ACC112 (cell line): ENCODE data around the gene TACR3.
"Not testable (repeated sequence)": the region's sequence is repeated elsewhere in the genome, so short reads cannot be mapped to it uniquely, and the experiment has no call there.

Source experiments
- H2AFZ ChIP-seq: fragments of 200-600 bp; sonication (generic); one replicate; pipeline ENCODE4 v1.6.0; 2017; ENCODE audit warnings: antibody characterized with exemption, low read length; ENCODE audit not compliant: unreplicated experiment
- H3K27ac ChIP-seq: fragments of 200-600 bp; sonication (generic); 2 replicates; pipeline ENCODE4 v1.5.1; 2014; ENCODE audit warnings: low read depth, mild to moderate bottlenecking, antibody characterized with exemption, low read length, moderate library complexity
- H3K27me3 ChIP-seq: fragments of 200-600 bp; sonication (generic); 2 replicates; pipeline ENCODE4 v1.6.1; 2014; ENCODE audit warnings: mild to moderate bottlenecking, antibody characterized with exemption, low read length, moderate library complexity, mixed read lengths; ENCODE audit not compliant: insufficient read depth
- H3K36me3 ChIP-seq: fragments of 200-600 bp; sonication (generic); 2 replicates; pipeline ENCODE4 v1.6.1; 2016; ENCODE audit warnings: mild to moderate bottlenecking, antibody characterized with exemption, low read length, moderate library complexity, mixed read lengths; ENCODE audit not compliant: insufficient read depth
- H3K4me1 ChIP-seq: fragments of 200-600 bp; sonication (generic); one replicate; pipeline ENCODE4 v1.6.1; 2016; ENCODE audit warnings: low read length, mixed read lengths; ENCODE audit not compliant: insufficient read depth, unreplicated experiment, control insufficient read depth
- H3K4me3 ChIP-seq: fragments of 200-600 bp; sonication (generic); 2 replicates; pipeline ENCODE4 v1.5.1; 2014; ENCODE audit warnings: mild to moderate bottlenecking, low read depth, low read length
- H3K79me2 ChIP-seq: fragments of 200-600 bp; sonication (generic); one replicate; pipeline ENCODE4 v1.6.0; 2016; ENCODE audit warnings: low read length; ENCODE audit not compliant: control insufficient read depth, unreplicated experiment, insufficient read depth

TACR3 gene

DNA sequence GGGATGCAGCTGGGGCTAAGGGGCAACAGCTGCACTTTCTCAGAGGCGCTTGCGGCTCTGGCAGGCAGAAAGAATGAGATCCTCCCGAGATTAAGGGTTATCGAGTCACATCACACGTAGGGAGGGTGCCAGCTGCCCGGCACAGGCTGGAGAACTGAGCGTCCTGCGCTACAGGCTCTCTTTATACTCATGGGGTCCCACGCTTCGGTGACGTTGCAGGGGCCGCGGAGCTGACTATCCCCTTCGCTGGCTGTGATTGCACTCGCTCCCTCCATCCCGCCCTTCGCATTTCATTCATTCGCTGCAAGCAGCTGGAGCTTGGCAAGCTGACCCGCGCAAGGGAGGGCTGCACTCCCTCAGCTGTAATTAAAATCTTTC, at the start of gene TACR3:
TACR3 (minus strand) TSS at position 156 of the 378 bp plus-strand sequence. CDS start 310 bp downstream, outside the sequence.
- Histone ChIP-seq H3K4me1 (no peaks in the 10 kb centered on the region), H2AFZ (no peak within 1 kb of the TSS), H3K27ac (no peak within 1 kb of the TSS), H3K27me3 (peaks cover 26% of the 10 kb centered on the region), H3K79me2 (no peaks in the 10 kb centered on the region), H3K36me3 (no peaks in the 10 kb centered on the region), H3K4me3 (no peak within 1 kb of the TSS)

- Histone ChIP-seq H3K4me3 (no peak overlapping the region), H3K4me1 (no peaks in the 10 kb centered on the region), H3K27ac (no peak overlapping the region), H3K36me3 (no peaks in the 10 kb centered on the region), H3K79me2 (no peaks in the 10 kb centered on the region), H3K27me3 (no peaks in the 10 kb centered on the region), H2AFZ (no peak overlapping the region)
Measured at GRCh38 chr4:103757631-103758030, 37.8 kb upstream of the TACR3 start.

DNA sequence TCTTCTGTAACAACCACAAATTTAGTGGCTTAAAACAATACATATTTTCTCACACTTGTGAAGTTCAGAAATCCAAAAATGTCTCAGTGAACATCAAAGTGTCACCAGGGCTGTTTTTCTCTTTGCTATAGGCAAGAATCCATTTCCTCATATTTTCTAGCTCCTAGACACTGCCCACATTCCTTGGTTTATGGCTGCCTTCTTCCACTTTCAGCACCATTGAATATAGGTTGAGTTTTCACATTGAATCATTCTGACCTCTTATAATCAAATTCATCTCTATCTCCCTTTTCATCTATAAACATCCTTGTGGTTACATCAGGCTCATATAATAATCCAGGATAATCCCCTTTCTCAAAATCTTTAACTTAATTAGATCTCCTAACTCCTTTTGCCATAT, 37.0 kb upstream of the TACR3 start:
- H3K4me1 ChIP-seq, result no peaks in the 10 kb centered on the region
- no peaks in the 10 kb centered on the region for H3K36me3 ChIP-seq
- no peak overlapping the region for H3K4me3 ChIP-seq
- no peak overlapping the region for H2AFZ ChIP-seq
- no peaks in the 10 kb centered on the region for H3K27me3 ChIP-seq
- no peaks in the 10 kb centered on the region for H3K79me2 ChIP-seq
- H3K27ac ChIP-seq, result no peak overlapping the region

GRCh38 chr4:103754844-103755243, 35.1 kb upstream of the TACR3 start:
- Histone ChIP-seq H3K27ac (no peak overlapping the region), H3K4me3 (no peak overlapping the region), H3K27me3 (no peaks in the 10 kb centered on the region), H3K4me1 (no peaks in the 10 kb centered on the region), H2AFZ (no peak overlapping the region), H3K36me3 (no peaks in the 10 kb centered on the region), H3K79me2 (no peaks in the 10 kb centered on the region)

- Histone ChIP-seq H2AFZ (no peak overlapping the region), H3K27me3 (no peaks in the 10 kb centered on the region), H3K4me3 (no peak overlapping the region)
Measured at GRCh38 chr4:103753868-103754653, 34.3 kb upstream of the TACR3 start.

DNA sequence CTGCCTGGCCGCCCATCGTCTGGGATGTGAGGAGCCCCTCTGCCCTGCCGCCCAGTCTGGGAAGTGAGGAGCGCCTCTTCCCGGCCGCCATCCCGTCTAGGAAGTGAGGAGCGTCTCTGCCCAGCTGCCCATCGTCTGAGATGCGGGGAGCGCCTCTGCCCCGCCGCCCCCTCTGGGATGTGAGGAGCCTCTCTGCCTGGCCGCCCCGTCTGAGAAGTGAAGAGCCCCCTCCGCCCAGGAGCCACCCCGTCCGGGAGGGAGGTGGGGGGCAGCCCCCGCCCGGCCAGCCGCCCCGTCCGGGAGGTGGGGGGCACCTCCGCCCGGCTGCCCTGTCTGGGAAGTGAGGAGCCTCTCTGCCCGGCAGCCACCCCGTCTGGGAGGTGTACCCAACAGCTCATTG, 3.4 kb upstream of the TACR3 start:
- peaks cover 26% of the 10 kb centered on the region for H3K27me3 ChIP-seq
- H3K79me2 ChIP-seq, H3K36me3 ChIP-seq, H3K4me3 ChIP-seq, H3K27ac ChIP-seq, H3K4me1 ChIP-seq, H2AFZ ChIP-seq: not testable (repeated sequence)

More at GRCh38 chr4:103753868-103754653, 34.3 kb upstream of the TACR3 start:
- H3K4me1 ChIP-seq, result no peaks in the 10 kb centered on the region
- H3K27ac ChIP-seq, result no peak overlapping the region
- H3K36me3 ChIP-seq, result no peaks in the 10 kb centered on the region
- no peaks in the 10 kb centered on the region for H3K79me2 ChIP-seq

GRCh38 chr4:103721251-103721650, 1.5 kb upstream of the TACR3 start:
- H3K4me1 ChIP-seq, result no peaks in the 10 kb centered on the region
- no peaks in the 10 kb centered on the region for H3K79me2 ChIP-seq
- H3K27ac ChIP-seq, result no peak overlapping the region
- no peak overlapping the region for H3K4me3 ChIP-seq
- peaks cover 26% of the 10 kb centered on the region for H3K27me3 ChIP-seq
- no peak overlapping the region for H2AFZ ChIP-seq
- no peaks in the 10 kb centered on the region for H3K36me3 ChIP-seq

DNA sequence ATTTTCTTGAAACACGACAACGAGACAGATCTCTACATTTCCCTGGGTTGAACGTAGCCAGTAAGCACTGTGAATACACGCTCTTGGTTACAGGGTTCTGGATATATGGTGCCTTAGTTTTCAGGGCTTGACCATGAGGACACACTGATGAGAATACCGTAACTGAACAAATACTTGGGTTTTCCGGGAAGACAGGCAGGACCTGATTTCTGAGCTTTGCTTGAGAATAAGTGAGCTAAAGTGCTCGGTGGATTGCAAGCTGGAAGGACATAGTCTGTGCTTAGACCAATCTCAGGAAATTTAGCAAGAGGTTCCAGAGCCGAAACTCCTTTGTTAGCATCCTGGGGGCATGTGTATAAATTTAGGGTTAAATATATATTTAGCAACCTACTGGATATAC, 876 bp upstream of the TACR3 start:
- Histone ChIP-seq H3K79me2 (no peaks in the 10 kb centered on the region), H3K4me1 (no peaks in the 10 kb centered on the region), H3K4me3 (no peak overlapping the region), H3K27ac (no peak overlapping the region), H3K27me3 (peaks cover 26% of the 10 kb centered on the region), H2AFZ (no peak overlapping the region), H3K36me3 (no peaks in the 10 kb centered on the region)

DNA sequence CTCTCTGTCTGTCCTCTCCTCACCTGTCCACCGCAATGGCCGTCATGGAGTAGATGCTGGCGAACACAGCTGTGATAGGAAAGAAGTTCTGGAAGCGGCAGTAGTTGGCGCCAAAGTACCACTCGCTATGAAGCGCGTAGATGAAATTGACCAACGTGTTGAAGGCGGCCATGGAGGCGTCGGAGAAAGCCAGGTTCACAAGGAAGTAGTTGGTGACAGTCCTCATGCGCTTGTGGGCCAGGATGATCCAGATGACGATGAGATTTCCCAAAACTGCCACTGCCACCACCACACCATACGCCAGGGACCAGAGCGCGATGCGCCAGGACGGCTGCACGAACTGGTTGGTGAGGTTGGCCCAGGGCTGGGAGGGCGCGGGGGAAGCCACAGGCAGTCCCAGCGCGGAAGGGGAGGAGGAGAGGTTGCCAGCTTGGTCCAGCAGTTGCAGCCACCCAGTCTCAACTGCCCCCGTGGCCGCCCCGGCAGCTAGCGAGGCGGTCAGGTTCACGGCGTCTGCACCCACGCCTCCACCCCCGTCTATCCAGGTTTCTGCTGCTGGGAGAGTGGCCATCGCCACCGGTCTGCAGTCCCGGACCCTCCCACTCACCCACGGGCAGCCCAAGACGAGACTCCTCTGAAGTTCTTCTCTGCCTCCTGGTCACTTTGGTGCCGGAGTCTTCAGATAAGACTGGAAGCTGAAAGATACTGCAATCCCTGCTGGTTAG, 518 bp downstream of the TACR3 start:
- H3K4me3 ChIP-seq, result no peak overlapping the region
- H3K79me2 ChIP-seq, result no peaks in the 10 kb centered on the region

GRCh38 chr4:103692615-103693014, 27.2 kb downstream of the TACR3 start:
- no peaks in the 10 kb centered on the region for H3K36me3 ChIP-seq
- H3K27ac ChIP-seq, result no peak overlapping the region
- no peaks in the 10 kb centered on the region for H3K4me1 ChIP-seq
- no peak overlapping the region for H2AFZ ChIP-seq
- H3K4me3 ChIP-seq, result no peak overlapping the region
- H3K79me2 ChIP-seq, result no peaks in the 10 kb centered on the region
- H3K27me3 ChIP-seq, result no peaks in the 10 kb centered on the region

More for the DNA sequence above, 518 bp downstream of the TACR3 start:
- Histone ChIP-seq H2AFZ (no peak overlapping the region), H3K36me3 (no peaks in the 10 kb centered on the region), H3K27me3 (peaks cover 26% of the 10 kb centered on the region), H3K4me1 (no peaks in the 10 kb centered on the region), H3K27ac (no peak overlapping the region)

- Histone ChIP-seq H3K27ac (no peak overlapping the region), H2AFZ (no peak overlapping the region), H3K79me2 (no peaks in the 10 kb centered on the region), H3K4me1 (no peaks in the 10 kb centered on the region), H3K36me3 (no peaks in the 10 kb centered on the region), H3K27me3 (no peaks in the 10 kb centered on the region), H3K4me3 (no peak overlapping the region)
Measured at GRCh38 chr4:103673983-103674382, 45.8 kb downstream of the TACR3 start.
